HEK293T (cell line): ENCODE results near the gene C7orf33.
"Not testable (repeated sequence)": the region's sequence is repeated elsewhere in the genome, so short reads cannot be mapped to it uniquely, and the experiment has no call there.

Source experiments
- CTBP1 ChIP-seq: fragments of 450-650 bp; IDR thresholded peaks from 2 replicates; pipeline ENCODE4 v1.6.1; 2016; ENCODE audit warnings: borderline replicate concordance
- FOXA1 ChIP-seq: fragments of 450-650 bp; IDR thresholded peaks from 2 replicates; pipeline ENCODE4 v1.6.1; 2016; ENCODE audit warnings: mild to moderate bottlenecking
- HDGF ChIP-seq: fragments of 450-650 bp; IDR thresholded peaks from 2 replicates; pipeline ENCODE4 v1.6.1; 2017; ENCODE audit warnings: antibody characterized with exemption, borderline replicate concordance
- SUZ12 ChIP-seq: fragments of 450-650 bp; IDR thresholded peaks from 2 replicates; pipeline ENCODE4 v1.6.1; 2016; ENCODE audit warnings: mild to moderate bottlenecking

- TF ChIP-seq SUZ12, FOXA1, HDGF, CTBP1: not testable (repeated sequence)
These were observed 19.6 kb upstream of the C7orf33 start for GRCh38 chr7:148570973-148571372.
